NCI-H1930 (cell line): ENCODE data around the gene FLT3LG.
"Not testable (repeated sequence)": the region's sequence is repeated elsewhere in the genome, so short reads cannot be mapped to it uniquely, and the experiment has no call there.

ENCODE experiments used
- DNase-seq, 2 experiments: peaks; one replicate each; lab custom pipeline; 2025; lab: John Stamatoyannopoulos, UW

Gene FLT3LG

DNA sequence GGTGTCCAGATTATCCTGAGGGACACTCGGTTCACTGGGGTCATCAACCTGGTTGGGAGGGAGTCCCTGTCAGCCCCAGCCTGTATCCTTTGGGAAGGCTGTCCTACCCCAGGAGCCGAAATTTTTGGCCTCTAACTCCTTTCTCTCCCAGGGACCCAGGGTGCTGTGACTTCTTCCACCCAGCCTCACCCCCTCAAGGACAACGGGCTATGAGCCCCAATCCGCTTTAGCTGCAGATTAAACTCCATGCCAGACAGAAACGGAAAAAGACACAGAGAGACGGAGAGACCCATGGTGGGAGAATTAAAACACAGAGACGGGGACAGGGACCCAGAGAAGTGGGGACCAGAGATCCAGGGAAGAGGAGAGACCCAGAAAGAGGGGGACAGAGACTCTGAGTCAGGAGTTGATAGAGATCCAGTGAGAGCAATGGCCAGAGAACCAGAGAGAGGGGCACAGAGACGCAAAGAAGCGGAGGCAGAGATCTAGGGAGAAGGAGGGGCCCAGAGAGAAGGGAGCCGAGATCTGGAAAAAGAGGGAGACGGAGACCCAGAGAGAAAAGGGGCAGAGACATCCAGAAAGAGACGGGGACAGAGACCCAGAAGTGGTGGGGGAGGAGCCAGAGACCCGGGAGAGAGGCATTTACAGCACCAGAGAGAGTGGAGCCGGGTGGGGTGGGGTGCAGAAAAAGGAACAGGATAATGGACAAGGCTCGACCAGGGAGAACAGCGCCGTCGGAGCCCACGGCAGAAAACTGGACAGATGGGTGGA lies 33.4 kb upstream of the FLT3LG start:
- no peak for DNase-seq

DNA sequence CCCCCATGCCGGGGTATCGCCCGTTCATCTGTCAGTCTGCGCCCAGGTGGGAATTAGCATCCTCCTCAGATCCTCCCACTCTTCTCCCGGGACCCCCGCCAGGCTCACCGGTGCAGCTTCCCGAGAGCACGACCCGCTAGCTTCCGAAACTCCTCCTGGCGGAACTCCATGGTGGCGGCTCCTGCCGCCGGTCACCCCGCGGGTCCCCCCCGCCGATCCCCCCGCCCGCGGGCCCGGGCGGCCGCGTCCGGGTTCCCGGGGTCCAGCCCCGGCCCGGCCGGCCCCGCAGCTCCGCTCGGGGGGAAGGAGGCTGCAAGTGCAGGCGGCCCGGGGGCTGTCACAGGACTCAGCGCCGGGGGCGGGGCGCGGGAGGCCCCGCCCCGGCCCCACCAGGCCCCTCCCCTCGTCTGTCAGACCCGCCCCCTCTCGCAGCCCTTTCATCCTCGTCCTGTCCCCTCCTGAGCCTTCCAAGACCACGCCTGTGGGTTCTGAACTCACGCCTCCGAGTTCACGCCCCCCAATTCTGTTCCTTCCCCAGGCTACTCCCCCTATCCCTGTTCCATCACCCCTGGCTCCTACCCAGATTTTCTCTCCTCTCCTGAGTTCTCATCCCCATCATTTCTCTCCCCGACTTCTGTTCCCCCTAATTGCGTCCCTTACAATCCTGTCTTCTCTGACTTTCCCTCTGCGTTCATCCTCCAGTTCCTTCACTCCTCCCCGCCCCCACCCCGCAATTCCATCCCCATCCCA lies 32.6 kb upstream of the FLT3LG start, which contains the start of gene SLC17A7:
Gene SLC17A7 (minus strand): TSS at position 318 of the 750 bp plus-strand sequence. CDS start 148 bp downstream, at position 170.
- DNase-seq, result peak in 1 of 2 experiments; percentile 51

DNA sequence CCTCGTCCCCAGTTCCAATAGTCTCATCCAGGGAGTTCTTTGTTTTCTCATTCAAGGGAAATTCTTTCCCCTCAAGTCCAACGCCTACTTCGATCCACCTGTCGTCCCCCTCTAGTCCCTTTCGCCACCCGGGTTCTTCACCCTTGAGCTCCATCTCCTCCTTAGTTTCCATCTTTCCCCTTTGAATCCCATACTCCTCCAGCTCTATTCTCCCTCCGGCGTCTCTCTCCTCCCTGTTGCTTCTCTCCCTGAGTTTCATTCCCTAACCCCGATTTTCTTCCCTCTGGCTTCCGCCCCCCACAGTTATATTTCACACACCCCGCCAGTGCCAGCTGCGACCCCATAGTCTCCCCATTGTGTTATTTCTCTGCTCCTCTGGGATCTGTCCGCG lies 32.1 kb upstream of the FLT3LG start:
- no peak for DNase-seq

DNA sequence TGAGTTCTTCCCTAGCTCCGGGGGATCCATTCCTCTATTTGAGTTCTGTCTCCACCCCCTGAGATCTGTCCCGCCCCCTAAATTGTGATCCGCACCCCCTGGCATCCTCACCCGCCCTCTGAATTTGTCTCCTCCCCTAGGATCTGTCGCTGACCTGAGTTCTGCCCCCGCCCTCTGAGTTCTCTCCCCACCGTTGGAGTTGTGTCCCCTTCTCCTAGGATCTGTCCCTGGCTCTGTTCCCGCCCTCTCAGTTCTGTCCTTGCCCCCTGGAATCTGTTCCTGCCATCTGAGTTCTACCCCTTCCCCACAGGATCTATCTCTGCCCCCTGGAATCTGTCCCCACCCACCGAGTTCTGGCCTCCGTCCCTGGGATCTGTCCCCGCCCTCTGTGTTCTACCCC lies 31.7 kb upstream of the FLT3LG start:
- no peak for DNase-seq

DNA sequence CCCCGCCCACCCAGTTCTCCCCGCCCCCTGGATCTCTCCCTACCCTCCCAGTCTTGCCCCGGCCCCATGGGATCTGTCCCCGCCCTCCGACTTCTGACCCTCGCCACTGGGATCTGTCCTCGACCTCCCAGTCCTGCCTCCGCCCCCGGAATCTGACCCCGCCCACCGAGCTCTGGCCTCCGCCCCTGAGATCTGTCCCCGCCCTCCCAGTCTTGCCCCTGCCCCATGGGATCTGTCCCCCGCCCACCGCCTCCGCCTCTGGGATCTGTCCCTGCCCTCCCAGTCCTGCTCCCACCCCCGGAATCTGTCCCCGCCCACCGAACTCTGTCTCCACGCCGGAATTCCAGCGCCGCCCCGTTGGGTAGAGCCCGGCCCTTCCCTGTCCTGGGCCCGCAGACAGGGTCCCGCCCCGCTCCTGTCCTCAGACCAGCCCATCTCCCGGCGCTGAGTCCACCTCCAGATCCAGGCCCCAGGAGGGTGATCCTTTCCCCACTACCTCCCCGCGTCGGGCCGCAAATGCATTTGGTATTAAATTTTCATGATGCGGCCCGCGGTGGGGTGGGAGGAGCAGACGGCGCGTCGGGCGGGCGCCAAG lies 31.1 kb upstream of the FLT3LG start:
- peak; percentile 78 to 86 for DNase-seq

DNA sequence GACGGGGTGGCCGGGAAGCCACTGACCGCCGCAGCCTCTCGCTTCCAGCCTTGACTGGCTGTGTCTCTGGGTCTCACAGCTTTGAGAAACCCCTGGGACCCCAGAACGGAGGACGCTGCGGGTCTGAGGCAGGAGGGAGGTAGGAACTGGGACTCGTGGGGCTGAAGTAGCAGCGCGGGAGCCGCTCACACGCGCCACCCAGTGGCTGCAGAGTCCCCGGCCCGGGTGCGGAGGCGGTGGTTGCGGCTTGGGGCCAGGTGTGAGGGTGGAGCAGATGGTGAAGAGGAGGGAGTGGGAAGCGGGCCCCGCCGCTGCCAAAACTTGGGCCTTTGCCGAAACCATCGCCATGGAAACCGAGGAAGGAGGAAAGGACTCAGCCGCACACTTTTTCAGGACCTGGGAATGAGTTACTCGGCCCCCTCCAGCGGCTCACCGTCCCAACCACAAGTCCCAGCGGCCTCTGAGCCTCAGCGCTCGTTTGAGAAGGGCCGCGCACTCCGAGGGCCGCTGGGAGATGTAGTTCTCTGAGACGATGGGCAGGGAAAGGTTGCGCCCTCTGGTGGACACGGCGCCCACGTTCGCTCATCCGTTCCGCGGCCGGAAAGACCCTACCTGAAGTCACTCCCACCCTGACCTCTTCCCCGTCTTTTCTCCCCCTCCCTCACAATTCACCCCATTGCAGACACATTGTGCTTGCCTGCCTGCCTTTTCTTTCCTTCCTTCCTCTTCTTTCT lies 30.5 kb upstream of the FLT3LG start:
- DNase-seq, result peak; percentile 96 to 97

DNA sequence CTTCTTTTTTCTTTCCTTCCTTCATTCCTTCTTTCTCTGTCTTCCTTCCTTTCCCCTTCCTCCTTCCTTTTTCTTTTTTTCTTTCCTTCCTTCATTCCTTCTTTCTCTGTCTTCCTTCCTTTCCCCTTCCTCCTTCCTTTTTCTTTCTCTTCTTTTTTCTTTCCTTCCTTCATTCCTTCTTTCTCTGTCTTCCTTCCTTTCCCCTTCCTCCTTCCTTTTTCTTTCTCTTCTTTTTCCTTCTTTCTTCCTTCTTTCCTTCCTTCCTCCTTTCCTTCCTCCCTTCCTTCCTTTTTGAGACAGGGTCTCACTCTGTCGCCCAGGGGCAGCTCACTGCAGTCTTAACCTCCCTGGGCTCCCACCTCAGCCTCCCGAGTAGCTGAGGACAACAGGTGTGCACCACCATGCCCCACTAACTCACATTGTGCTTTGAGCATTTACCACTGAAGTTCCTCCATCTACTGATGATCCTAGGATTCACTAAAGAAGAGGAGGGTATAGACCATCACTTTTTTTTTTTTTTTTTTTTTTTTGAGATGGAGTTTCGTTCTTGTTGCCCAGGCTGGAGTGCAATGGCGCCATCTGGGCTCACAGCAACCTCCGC lies 29.8 kb upstream of the FLT3LG start:
- DNase-seq, result not testable (repeated sequence)

DNA sequence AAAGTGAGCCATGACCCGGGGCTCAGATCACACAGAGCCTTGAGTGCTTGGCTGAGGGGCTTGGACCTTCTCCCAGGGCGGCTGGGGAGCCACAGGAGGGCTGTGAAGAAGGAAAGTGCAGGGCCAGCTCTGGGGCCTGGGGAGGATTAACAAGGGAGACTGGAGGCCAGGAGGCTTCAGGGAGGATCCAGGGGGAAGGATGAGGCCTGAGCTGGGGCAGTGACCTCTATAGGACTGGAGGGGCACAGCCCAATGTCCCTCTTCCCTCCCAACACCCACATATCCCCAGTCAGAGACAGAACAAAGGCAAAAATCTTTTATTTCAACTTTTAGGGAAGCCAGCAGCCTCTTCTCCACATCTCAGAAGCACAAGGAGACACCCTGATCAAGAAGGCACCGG lies 28.0 kb upstream of the FLT3LG start:
- DNase-seq, result no peak

DNA sequence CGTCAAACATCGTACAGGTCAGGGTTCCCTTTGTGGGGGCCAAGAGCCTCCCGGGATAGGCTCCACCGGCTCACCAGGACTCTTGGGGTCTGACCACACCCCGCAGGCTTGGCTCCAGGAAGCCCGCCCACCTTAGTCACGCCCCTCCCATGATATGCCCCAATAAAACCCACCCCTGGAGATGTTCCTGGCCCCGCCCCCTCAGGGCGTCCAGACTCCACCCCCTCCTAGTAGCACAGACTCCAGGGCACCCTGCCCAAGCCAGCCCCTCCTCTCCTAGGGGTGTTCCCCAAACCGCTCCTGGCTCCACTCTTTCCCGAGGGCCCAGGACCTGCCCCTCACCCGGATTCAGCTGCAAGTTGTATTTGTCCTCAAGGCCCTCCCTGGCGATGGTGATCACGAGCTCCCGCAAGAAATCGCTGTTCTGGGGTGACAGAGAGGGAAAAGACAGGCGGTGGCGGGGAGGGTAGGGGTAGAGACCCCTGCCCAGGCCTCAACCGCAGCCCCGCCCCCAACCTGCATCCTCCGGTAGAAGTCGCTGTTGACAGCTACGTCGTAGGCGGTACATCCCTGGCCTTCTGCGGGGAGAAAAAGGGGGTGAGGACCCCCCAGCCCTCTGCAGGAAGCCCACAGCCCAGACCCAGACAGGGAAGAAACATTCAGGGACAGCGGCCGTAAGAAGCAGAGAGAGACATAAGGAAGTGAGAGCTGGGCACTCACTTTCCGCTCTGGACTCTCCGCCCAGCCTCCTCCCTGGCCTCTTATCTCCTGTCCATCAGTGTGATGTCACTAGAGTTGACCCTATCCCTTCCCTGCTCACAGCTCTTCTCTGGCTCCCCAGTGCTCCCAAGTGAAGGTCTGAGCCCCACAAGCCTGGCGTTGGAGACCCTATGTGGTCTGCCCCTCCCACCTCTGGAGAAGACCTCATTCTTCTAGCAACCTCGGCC lies 26.3 kb upstream of the FLT3LG start:
- DNase-seq, result no peak

DNA sequence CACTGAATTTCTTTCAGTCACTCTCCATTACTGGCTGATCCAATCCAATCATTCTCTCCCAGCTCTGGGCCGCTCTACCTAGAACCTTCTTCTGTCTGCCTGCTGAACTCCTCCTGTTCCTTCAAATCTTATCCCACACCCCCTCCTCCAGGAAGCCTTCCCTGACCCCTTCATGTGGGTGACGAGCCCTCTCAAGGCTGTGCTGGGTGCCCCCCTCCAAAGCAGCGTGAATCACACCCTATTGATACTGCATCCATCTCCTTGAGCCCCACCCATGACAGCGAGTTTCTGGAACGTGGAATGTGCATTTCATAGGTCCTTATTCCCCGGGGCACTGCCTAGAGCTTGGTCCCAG lies 25.6 kb upstream of the FLT3LG start:
- DNase-seq, result no peak

DNA sequence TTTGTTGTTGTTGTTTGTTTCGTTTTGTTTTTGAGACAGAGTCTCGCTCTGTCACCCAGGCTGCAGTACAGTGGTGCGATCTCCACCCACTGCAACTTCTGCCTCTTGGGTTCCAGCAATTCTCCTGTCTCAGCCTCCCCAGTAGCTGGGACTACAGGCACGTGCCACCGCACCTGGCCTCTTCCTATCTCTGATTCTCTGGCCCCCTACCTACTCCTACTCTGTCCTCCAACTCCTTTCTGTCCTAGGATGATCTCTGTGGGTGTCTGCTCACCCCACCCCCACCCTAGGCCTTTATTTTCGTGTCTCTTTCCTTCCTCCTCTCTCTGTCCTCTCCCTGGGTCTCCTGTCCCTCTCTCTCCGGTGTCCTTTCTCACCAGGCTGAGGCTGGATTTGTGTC lies 23.6 kb upstream of the FLT3LG start:
- no peak for DNase-seq

DNA sequence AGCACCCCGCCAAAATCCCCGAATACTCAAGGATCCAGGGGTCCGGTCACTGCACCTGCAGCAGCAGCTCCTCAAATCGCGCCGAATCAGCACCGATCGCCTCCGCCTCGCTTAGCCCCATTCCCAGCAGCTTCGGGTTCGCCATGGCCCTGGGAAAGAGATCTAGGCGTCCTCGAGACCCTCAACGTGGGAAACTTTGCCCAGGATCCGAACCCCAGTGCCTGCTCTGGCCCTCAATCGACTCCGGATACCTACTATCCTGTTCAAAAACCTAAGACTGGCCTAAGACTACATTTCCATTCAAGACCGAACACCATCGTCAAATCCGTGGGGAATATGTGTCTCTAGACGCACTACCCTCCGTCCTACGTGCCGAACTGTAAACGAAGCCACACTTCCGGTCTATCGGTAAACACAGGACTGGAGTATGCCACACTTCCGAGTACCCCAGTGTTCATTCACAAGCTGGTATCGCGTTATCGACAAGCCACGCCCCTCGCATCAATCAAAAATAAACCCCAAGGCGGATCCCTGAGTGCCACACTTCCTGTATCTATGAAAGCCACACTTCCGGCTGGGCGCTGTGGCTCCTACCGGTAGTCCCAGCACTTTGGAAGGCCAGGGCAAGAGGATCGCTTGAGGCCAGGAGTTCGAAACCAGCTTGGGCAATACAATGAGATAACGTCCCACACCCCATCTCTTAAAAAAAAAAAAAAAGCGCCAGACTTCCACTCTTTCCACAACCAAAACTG lies 22.4 kb upstream of the FLT3LG start, which contains the start of gene PIH1D1:
Gene PIH1D1 (minus strand): TSS at position 385 of the 752 bp plus-strand sequence. CDS start 240 bp downstream, at position 145.
- peak; percentile 100 for DNase-seq

DNA sequence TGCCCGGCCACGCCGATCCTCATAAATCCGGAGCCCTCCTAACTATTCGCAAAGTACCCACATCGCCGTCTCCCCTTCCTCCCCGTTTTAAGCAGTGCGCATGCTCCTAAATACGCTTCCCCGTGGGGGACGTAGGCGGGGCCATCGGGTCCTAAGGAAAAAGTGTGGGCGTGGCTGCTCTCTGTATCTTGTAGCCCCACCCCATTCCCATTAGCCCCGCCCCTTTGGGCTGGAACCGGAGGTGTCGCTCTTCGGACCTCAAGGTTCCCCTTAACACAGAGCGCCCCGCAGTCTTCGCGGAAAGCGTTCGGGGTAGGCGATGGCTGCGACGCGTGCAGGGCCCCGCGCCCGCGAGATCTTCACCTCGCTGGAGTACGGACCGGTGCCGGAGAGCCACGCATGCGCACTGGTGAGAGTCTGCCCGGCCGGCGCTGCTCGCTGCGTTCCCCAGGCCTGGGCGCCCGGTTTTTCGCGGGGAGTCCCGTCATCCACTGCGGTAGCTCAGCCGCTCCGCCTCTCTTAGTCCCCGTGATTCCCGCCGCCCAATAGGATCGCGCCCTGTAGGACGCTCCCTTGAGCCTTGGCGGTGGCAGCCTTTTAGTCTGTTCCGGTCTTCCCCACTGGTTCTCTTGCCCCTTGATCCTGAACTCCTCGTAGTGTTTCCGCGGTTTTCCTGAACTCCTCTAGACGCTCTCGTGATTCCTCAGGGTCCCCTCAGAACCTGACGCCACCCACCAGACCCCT lies 20.8 kb upstream of the FLT3LG start, which contains the start of gene ALDH16A1:
Gene ALDH16A1 (plus strand): TSS at position 213 of the 744 bp plus-strand sequence. CDS start 107 bp downstream, at position 320.
- peak; percentile 99 to 100 for DNase-seq

DNA sequence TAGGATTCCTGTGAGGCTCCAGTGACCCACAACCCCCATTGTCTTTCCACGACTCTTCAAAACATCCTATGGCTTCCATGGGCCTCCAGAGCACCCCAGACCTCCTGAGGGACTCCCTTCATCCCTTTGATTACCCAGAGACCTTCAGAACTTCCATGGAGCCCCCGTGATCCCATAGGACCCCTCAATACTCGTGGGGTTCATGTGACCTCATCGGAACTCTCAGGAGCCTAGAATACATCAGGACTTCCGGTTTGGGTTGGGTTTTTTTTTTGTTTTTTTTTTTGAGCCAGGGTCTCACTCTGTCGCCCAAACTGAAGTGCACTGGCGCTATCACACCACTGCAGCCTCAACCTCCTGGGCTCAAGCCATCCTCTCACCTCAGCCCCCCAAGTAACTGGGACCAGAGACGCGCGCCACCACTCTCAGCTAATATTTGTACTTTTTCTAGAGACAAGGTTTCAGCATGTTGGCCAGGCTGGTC lies 20.2 kb upstream of the FLT3LG start:
- DNase-seq, result no peak

DNA sequence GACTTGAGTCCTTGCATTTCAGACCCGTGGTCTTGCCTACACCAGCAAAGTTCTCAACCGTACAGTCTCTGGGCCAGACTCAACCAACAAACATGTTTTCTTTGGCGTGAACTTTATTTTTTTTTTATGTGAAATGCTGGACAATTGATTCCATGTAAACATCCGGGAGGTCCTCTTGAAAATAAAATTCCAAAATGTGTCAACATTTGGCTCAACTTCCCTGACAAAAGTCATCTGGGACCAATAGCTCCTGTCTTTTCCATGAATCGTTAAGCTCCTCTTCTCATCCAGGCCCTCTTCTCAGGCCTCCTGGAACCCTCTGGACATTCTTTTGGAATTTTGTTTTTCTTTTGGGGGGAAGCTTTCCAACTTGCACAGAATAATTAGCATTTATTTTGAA lies 18.2 kb upstream of the FLT3LG start:
- no peak for DNase-seq

DNA sequence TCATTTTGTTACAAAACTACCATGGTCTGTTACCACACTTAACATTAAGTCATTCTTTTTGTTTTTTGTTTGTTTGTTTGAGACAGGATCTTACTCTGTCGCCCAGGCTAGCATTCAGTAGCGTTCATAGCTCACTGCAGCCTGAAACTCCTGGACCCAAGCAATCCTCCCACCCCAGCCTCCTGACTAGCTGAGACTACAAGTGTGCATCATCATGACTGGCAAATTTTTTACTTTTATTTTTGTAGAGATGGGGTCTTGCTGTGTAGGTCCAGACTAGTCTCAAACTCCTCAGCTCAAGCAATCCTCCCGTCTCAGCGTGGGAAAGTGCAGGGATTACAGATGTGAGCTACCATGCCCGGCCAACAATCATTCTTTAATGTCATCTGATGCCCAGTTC lies 17.7 kb upstream of the FLT3LG start:
- no peak for DNase-seq

DNA sequence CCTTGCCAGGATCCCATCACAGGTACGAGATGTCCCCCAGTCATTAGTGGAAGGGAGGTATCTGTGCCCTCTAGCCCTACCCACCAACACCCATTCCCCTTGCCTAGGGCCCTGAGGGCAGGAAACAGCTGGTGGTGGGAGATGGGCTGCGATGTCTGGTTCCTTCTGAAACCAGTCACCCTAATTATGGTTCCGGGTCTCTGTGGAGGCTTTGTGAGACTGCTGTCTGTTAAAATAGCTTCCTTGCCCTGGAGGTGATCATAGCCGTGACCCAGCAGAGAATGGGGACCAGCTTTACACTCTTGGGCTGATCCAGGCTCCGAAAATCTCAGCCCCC lies 15.5 kb upstream of the FLT3LG start:
- DNase-seq, result no peak

DNA sequence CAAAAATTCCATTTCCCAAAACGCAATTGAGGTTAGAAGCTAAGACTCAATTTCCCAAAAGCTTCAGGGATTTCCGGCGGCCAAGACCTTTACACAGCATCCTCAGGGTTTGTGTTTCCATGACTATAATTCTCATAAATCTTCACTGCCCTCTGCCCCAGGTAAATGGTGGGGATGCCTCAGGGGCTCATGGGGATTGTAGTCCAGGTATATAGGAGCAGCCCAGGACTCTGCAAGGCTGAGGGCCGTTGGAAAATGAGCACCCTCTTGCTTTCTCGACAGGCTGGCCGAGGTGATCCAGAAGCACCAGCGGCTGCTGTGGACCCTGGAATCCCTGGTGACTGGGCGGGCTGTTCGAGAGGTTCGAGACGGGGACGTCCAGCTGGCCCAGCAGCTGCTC lies 14.6 kb upstream of the FLT3LG start:
- no peak for DNase-seq

DNA sequence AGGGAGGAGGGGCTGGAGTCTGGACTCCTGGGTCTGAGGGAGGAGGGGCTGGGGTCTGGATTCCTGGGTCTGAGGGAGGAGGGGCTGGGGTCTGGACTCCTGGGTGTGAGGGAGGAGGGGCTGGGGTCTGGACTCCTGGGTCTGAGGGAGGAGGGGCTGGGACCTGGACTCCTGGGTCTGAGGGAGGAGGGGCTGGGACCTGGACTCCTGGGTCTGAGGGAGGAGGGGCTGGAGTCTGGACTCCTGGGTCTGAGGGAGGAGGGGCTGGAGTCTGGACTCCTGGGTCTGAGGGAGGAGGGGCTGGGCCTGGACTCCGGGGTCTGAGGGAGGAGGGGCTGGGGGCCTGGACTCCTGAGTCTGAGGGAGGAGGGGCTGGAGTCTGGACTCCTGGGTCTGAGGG lies 12.9 kb upstream of the FLT3LG start:
- not testable (repeated sequence) for DNase-seq
